Stimulated activated CD8-positive, alpha-beta memory T cell treated with anti-CD3 and anti-CD28 coated beads, Interleukin-7, amount 100 ng/mL, for 4 hours (primary cell): ENCODE data around the gene MST1.
A peak's percentile ranks its signal among the peaks of the same experiment; 100 is the strongest.
"Not testable (repeated sequence)": the region's sequence is repeated elsewhere in the genome, so short reads cannot be mapped to it uniquely, and the experiment has no call there.

Experiments used
- DNase-seq, 2 donors: peaks; one replicate each; pipeline ENCODE4 v3.0.0-alpha.2; 2020; ENCODE audit warnings: low read depth in 2 of 2

Gene MST1

DNA sequence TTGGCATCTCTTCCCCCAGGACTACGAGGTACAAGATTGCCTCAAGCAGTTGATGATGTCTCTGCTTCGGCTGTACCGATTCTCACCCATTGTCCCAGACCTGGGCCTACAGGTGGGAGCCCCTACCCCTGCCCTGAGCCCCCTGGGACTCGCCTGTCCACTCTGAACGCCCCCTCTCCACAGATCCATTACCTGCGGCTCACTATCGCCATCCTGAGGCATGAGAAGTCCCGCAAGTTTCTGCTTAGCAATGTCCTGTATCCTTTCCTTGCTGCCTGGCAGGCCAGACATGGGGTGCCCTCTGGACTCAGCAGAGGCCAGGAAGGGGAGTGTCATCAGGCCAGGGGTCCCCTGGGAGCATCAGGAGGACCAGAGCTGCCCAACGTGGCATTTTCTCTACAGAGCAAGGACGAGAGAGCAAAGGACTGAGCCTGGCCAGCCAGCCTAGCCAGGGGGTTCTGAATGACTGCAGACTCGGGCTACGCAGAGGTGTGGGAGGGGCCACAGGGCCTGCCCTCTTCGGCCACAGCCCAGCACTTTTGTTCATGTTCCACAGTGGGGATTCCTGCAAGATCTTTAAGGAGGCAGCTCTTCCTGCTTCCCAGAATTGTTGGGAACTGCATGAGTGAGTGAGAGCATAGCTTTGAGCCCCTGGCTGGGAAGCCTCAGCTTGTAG is 11.3 kb upstream of the MST1 start:
- DNase-seq, result no peak

DNA sequence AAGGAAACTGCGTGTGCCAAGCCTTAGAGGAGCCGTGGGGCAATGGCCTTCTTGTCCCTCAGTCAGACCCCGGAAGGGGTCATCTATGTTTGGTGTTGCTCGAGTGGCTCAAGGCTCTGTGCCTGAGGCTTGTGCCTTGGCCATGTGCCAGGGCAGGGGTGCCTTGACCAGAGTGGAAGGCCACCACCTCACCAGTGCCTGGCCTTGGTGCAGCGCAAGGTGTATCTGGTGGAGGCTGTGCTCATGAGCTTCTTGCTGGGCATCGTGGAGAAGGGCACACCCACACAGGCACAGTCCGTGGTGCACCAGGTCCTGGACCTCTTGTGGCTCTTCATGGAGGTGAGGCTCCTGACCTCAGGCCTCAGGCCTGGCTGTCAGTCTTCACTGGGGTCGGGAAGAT is 10.7 kb upstream of the MST1 start:
- DNase-seq, result no peak

- DNase-seq, result no peak
Observed at GRCh38 chr3:49699281-49699979, 10.2 kb upstream of the MST1 start.

GRCh38 chr3:49695350-49696015 is 6.2 kb upstream of the MST1 start:
- DNase-seq, result not testable (repeated sequence)

DNA sequence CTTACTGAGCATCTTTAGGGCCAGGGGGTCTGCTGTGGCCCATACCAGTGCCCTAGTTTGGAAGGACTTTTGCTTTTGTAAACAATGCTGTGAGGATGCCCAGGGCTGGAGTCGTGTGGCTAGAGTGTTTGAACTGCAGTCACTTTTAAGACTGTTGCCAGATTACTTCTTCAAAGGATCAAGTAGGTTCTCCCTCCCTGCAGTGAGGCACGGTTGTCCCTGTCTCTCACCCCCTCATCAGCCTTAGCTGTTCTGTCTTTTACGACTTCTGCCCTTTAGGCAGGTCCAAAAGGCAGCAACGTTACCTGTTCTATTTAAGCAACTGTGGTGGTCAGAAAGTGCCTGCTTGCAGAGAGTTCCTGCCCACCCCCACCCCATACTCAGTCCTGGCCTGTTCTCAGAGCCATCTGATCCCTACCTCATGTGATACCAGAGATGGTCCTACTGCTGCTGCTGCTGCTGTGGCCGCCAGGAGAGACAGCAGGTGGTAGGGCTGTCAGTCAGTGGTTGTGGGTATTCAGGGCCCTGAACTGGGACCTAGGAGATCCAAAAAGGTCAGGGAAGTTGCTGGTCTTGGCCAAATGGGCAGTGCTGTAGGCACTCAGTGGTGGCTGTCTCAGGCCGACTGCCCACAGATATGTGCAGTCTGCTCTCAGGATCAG is 5.3 kb upstream of the MST1 start:
- DNase-seq, result not testable (repeated sequence)

DNA sequence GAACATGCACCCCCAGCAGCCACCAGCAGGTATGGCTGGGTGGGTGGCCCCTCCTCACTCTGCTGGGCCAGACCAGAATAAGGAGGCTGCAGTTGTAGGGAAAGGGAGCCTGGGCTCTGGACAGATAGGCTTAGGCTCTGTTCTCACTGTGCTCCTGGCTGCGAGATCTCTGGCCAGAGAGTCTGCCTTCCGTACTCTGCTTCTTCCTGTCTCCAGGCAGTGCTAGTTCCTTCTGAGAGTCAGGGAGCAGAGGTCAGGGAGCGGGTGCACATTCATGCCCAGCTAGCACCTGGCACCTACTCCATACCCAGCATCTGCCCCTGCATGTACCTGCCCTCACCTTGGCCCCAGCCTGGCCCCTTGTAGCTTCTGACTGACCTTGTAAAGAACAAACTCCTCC is 2.2 kb upstream of the MST1 start:
- not testable (repeated sequence) for DNase-seq

- not testable (repeated sequence) for DNase-seq
Observed at GRCh38 chr3:49690856-49691255, 1.6 kb upstream of the MST1 start.

DNA sequence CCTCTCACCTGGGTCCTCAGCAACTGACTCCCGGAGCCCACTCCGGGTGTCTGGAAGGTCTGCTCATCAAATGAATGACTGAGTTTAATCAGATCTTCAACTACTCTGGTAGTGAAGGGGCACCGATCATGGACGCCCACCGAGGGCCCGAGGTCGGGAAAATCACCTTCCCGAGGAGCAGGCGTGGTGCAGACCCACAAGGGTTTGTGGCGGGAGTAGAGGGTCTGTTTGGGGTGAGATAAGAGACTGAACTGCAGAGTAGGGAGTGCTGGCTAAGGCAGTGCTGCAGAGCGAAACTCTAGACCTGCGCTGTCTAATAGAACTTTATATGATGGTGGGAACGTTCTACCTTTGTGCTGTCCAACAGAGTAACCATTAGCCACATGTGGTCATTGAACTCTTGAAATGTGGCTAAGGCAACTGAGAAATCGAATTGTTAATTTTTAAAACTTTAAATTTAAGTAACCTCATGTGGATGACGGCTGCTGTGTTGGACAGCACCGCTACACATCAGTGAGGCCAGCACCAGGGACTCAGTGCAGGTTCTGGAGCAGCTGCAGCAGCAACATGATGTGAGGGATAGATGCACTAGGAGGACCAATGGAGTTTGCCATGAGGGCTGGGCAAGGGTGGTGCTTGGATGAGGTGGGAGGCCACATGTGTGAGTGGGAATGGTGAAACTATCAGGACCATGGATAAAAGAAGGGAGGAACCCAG is 792 bp upstream of the MST1 start:
- DNase-seq, result not testable (repeated sequence)

GRCh38 chr3:49688338-49689045 is 782 bp downstream of the MST1 start:
- DNase-seq, result not testable (repeated sequence)

GRCh38 chr3:49687424-49687795 is 1.9 kb downstream of the MST1 start:
- DNase-seq, result not testable (repeated sequence)

GRCh38 chr3:49686769-49687423 is 2.4 kb downstream of the MST1 start:
- peak in 1 of 2 donors; percentile 19 for DNase-seq

DNA sequence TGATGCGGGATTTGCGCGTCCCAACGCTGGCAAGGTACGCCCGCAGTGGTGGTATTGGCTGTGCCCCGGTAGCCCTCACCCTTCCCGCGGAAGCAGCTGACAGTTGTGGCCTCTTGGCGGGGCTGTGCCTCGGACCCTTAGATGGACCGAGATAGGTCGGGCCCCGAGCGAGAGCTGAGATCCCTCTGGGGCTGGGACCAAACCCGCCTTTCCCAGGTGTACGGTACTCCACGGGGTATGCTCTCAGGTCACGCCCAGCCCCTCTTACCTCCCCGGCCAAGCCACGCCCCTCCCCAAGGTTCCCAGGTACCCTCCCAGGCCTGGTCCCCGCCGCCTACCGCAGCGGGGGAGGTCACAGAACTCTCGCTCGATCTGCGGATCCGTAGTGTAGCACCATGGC is 2.9 kb downstream of the MST1 start:
- DNase-seq, result peak in 1 of 2 donors; percentile 20

DNA sequence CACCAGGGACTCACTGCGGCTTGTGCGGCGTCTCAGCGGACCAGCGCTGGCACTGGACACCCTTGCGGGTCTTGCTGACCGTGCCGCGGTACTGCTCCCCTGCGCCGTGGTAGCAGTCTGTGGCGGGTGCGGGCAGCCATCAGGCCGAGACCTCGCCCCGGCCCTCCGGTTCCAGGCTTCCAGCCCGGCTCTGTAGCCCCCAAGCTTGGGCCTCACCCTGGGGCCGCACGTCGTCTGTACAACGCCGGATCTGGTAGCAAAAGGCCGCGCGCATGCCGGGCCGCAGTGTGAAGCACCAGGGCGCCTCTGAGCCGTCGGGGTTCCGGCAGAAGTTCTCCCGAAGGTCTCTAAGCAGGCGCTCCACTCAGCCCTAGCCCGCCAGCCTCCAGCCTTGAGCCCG is 3.4 kb downstream of the MST1 start:
- not testable (repeated sequence) for DNase-seq

GRCh38 chr3:49685103-49685502 is 4.2 kb downstream of the MST1 start:
- DNase-seq, result not testable (repeated sequence)

GRCh38 chr3:49684453-49684852 is 4.8 kb downstream of the MST1 start:
- DNase-seq, result not testable (repeated sequence)

DNA sequence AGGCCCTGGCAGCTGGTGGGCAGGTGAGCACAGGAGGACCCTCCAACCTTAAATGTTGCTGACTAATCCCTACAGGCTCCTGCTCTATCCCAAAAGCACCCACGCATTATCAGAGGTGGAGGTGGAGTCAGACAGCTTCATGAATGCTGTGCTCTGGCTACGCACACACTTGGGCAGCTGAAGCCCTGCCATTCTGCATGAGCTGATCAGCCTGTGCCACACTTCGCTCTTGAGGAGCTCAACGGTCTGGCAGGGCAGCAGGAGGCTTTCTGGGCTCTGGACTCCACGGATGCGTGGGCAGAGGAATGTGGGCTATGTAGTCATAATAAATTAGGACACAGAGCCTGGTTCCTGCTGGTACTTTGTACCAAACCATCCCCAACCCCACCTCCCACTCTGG is 6.1 kb downstream of the MST1 start:
- DNase-seq, result no peak

DNA sequence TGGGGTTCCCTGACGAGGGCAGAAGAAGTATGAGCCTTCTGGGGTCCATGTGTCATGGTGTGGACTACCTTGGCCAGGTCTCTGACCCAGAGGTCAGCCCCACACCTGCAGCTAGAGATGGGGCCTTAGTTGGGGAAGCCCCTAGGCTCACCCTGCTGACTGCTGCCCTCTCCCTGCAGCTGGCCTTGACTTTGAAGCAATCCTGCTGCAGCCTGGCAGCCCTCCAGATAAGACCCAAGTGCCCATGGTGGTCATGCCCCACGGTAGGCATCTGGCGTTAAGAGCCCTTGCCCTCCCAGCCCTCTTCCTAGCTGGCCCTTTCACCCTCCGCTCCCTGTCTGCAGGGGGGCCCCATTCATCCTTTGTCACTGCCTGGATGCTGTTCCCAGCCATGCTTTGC is 7.7 kb downstream of the MST1 start:
- DNase-seq, result no peak

GRCh38 chr3:49681232-49681522 is 8.1 kb downstream of the MST1 start:
- DNase-seq, result no peak

DNA sequence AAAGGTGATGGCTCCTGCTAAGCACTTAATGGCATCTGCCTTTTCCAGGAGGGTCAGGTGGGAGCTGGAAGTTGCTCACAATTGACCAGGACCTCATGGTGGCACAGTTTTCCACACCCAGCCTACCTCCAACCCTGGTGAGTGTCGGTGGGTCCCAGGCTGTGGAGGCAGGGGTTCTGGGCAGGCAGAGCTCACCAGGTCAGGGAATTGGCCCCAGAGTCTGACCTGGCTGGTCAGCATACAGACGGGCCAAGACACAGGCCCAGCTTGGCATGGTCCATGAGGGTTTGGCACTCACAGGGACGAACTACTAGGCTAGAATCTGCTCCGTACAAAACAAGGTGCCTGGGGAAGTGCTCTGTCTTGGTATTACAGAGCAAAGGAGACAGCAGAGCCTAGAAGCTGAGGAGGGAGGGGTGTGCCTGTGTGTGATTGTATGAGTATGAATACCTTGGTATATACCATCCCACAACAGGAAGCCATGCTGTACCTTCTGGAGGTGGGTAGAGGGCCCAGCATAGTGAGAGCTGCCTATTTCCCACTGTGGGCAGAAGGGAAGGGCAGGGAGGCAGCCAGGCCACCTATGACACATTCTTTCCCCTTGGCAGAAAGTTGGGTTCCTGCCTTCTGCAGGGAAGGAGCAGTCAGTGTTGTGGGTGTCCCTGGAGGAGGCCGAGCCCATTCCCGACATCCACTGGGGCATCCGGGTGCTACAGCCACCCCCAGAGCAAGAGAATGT is 8.6 kb downstream of the MST1 start:
- DNase-seq, result no peak

- no peak for DNase-seq
Observed at GRCh38 chr3:49675912-49676311, 13.4 kb downstream of the MST1 start.
